ENCODE data around the gene RHOH. TPM values are rescaled to one million over a fixed set of nuclear protein-coding genes. Genes with fewer than 3 reads are reported as not detected.
"Not testable (repeated sequence)": the region's sequence is repeated elsewhere in the genome, so short reads cannot be mapped to it uniquely, and the experiment has no call there.

RHOH gene
- total RNA-seq, 1 experiment from 2014 or later = not detected

DNA sequence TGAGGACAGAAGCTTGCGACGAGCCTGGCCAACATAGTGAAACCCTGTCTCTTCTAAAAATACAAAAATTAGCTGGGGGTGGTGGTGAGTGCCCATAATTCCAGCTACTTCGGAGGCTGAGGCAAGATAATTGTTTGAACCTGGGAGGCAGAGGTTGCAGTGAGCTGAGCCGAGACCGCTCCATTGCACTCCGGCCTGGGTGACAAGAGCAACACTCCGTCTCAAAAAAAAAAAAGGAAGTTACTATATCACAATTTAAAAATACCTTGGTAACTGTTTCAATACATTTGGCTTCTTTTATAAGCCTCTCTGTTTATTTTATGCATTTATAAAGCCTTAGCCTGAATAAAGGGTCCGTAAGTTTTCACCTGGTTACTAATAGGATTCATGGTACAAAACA is 91.7 kb downstream of the RHOH start:
- Histone ChIP-seq H3K79me2 (ENCODE audit: low read depth) (no peaks in the 10 kb centered on the region), H3K9me2 (ENCODE audit: insufficient read depth) (no peaks in the 10 kb centered on the region), H4K20me1 (ENCODE audit: insufficient read depth) (no peaks in the 10 kb centered on the region), H3K4me1 (replicated peaks; ENCODE audit: insufficient read depth) (0 out of 2 replicates have a peak, but pooled peaks cover 8% of the 10 kb centered on the region), H3K27me3 (ENCODE audit: insufficient read depth, low read depth) (no peaks in the 10 kb centered on the region), H3F3A (ENCODE audit: insufficient read depth, low read depth) (no peaks in the 10 kb centered on the region), H3K27ac (no peak overlapping the region), H2AFZ (no peak overlapping the region), H3K4me2 (no peak overlapping the region), H3K4me3 (no peak overlapping the region), H3K36me3 (ENCODE audit: low read depth) (no peaks in the 10 kb centered on the region), H3K9me3 (ENCODE audit: insufficient read depth, low read depth) (no peaks in the 10 kb centered on the region)
- intact Hi-C loops (cut with micrococcal nuclease; ENCODE audit: unreplicated experiment) = no loop called here
- no TSS peak for BruUV-seq (replicated peaks)
- no peak for TF ChIP-seq EZH2 (IDR thresholded peaks at IDR 0.05; ENCODE audit: low read depth)
- TF ChIP-seq CTCF (conservative IDR thresholded peaks at IDR 0.05) = no peak
- ChIA-PET CTCF (interaction anchor here (0.7 kb wide), 1 partner anchor 167 kb away, joined by 3 read pairs; no protein-coding TSS in a partner anchor), POLR2A (ENCODE audit: unreplicated experiment) (no interaction called here)
- DNase-seq = no peak

GRCh38 chr4:40289366-40290188 is 92.7 kb downstream of the RHOH start:
- no peaks in the 10 kb centered on the region for H3K9me3 ChIP-seq (ENCODE audit: insufficient read depth, low read depth)
- no peak for DNase-seq
- H3F3A ChIP-seq (ENCODE audit: insufficient read depth, low read depth) = no peaks in the 10 kb centered on the region
- no peaks in the 10 kb centered on the region for H3K9me2 ChIP-seq (ENCODE audit: insufficient read depth)
- H3K27ac ChIP-seq = no peak overlapping the region
- no peak overlapping the region for H3K4me3 ChIP-seq
- no TSS peak for BruUV-seq (replicated peaks)
- no peaks in the 10 kb centered on the region for H4K20me1 ChIP-seq (ENCODE audit: insufficient read depth)
- POLR2A ChIA-PET (ENCODE audit: unreplicated experiment) = no interaction called here
- 0 out of 2 replicates have a peak, but pooled peaks cover 8% of the 10 kb centered on the region for H3K4me1 ChIP-seq (replicated peaks; ENCODE audit: insufficient read depth)
- TF ChIP-seq CTCF (conservative IDR thresholded peaks at IDR 0.05) (no peak), EZH2 (IDR thresholded peaks at IDR 0.05; ENCODE audit: low read depth) (no peak)
- CTCF ChIA-PET = interaction anchor here (0.7 kb wide), 1 partner anchor 168 kb away, joined by 3 read pairs; no protein-coding TSS in a partner anchor
- no peak overlapping the region for H3K4me2 ChIP-seq
- no peaks in the 10 kb centered on the region for H3K36me3 ChIP-seq (ENCODE audit: low read depth)
- intact Hi-C loops (cut with micrococcal nuclease; ENCODE audit: unreplicated experiment) = no loop called here
- H3K27me3 ChIP-seq (ENCODE audit: insufficient read depth, low read depth) = no peaks in the 10 kb centered on the region
- no peak overlapping the region for H2AFZ ChIP-seq
- H3K79me2 ChIP-seq (ENCODE audit: low read depth) = no peaks in the 10 kb centered on the region

DNA sequence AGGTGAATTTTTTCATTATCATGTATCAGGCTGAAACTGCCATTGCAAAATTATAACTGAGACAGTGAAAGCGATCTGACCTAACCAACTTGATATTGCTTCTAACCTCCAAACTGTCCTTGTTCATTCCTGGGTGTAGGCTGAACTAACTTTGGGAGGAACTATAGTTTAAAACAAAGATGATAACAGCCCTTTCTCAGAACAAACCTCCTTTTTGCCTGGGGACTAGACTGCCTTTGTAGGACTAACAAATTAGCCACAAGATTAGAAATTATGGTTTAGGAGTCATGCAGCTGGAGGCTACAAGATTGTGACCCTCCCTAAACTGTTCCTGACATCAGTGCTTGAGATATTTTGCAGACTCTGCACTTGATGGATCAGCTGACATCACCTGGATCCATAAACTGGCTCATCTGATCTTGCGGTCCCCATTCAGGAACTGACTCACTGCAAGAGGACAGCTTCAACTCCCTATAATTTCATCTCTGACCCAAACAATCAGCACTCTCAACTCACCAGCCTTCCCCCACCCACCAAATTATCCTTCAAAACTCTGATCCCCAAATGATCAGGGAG is 93.9 kb downstream of the RHOH start:
- H3K9me2 ChIP-seq (ENCODE audit: insufficient read depth); H3F3A ChIP-seq (ENCODE audit: insufficient read depth, low read depth); intact Hi-C loops (cut with micrococcal nuclease; ENCODE audit: unreplicated experiment); H3K4me2 ChIP-seq; POLR2A ChIA-PET (ENCODE audit: unreplicated experiment); H3K27ac ChIP-seq; H3K4me1 ChIP-seq (replicated peaks; ENCODE audit: insufficient read depth); H4K20me1 ChIP-seq (ENCODE audit: insufficient read depth); CTCF ChIA-PET; H3K27me3 ChIP-seq (ENCODE audit: insufficient read depth, low read depth); H3K79me2 ChIP-seq (ENCODE audit: low read depth); H3K9me3 ChIP-seq (ENCODE audit: insufficient read depth, low read depth); DNase-seq; BruUV-seq (replicated peaks); H3K36me3 ChIP-seq (ENCODE audit: low read depth); H2AFZ ChIP-seq; H3K4me3 ChIP-seq: not testable (repeated sequence)

Data from PC-9 (cell line).